Choroid plexus epithelial cell (primary cell): ENCODE measurements around the gene VAC14.
"Not testable (repeated sequence)": the region's sequence is repeated elsewhere in the genome, so short reads cannot be mapped to it uniquely, and the experiment has no call there.

Experiments used
- DNase-seq: peaks from one replicate; pipeline ENCODE4 v3.0.0-alpha.2; 2010; ENCODE audit warnings: low read depth
- H3K4me3 ChIP-seq: 2 replicates; pipeline ENCODE4 v1.5.1; 2011; ENCODE audit warnings: low read depth, mild to moderate bottlenecking, control low read depth, low read length, moderate library complexity
- CTCF ChIP-seq: conservative IDR thresholded peaks from 2 replicates; pipeline ENCODE4 v1.5.1; 2011; ENCODE audit warnings: low read depth, mild to moderate bottlenecking, control low read depth, inconsistent platforms, low read length, moderate library complexity

VAC14 gene

GRCh38 chr16:70800781-70801480 is at the start of gene VAC14:
Gene VAC14 (minus strand): TSS chr16:70801158. CDS start chr16:70800900, 258 bp downstream.
- DNase-seq = peak; percentile 91

GRCh38 chr16:70823498-70824118 is 22.6 kb upstream of the VAC14 start:
- DNase-seq = not testable (repeated sequence)

More at GRCh38 chr16:70800781-70801480, at the start of gene VAC14:
- peak within 1 kb of the TSS; percentile 88 for H3K4me3 ChIP-seq
- TF ChIP-seq CTCF = no peak

GRCh38 chr16:70822734-70823133 is 21.8 kb upstream of the VAC14 start:
- H3K4me3 ChIP-seq, DNase-seq: not testable (repeated sequence)

More at GRCh38 chr16:70823498-70824118, 22.6 kb upstream of the VAC14 start:
- not testable (repeated sequence) for H3K4me3 ChIP-seq

- H3K4me3 ChIP-seq, DNase-seq: not testable (repeated sequence)
Observed at GRCh38 chr16:70818088-70818487, 17.1 kb upstream of the VAC14 start.

GRCh38 chr16:70809392-70810060 is 8.6 kb upstream of the VAC14 start:
- DNase-seq = no peak
- H3K4me3 ChIP-seq = no peak overlapping the region
- no peak for TF ChIP-seq CTCF

GRCh38 chr16:70808371-70808770 is 7.4 kb upstream of the VAC14 start:
- no peak for DNase-seq
- peak; percentile 48 for TF ChIP-seq CTCF
- no peak overlapping the region for H3K4me3 ChIP-seq

GRCh38 chr16:70805787-70806186 is 4.8 kb upstream of the VAC14 start:
- no peak overlapping the region for H3K4me3 ChIP-seq
- DNase-seq = peak; percentile 78
- no peak for TF ChIP-seq CTCF

GRCh38 chr16:70805380-70805779 is 4.4 kb upstream of the VAC14 start:
- no peak for DNase-seq
- no peak for TF ChIP-seq CTCF
- no peak overlapping the region for H3K4me3 ChIP-seq
